Peyer's patch (tissue), 4 donors: Measurements from ENCODE around the gene NOP53. TPM values are rescaled to one million over a fixed set of nuclear protein-coding genes. Genes with fewer than 3 reads are reported as not detected.
"Not testable (repeated sequence)": the region's sequence is repeated elsewhere in the genome, so short reads cannot be mapped to it uniquely, and the experiment has no call there.

Source experiments
- DNase-seq, 3 donors: peaks; one replicate each; pipeline ENCODE4 v3.0.0-alpha.2; 2017 to 2019
- H3K27ac ChIP-seq, 4 donors: fragments of 200-600 bp; sonication (generic); one replicate each; pipeline ENCODE4 v1.5.1; 2016 to 2019
- H3K27me3 ChIP-seq, 2 donors: fragments of 200-600 bp; sonication (generic); one replicate each; pipeline ENCODE4 v1.5.1; 2019
- H3K36me3 ChIP-seq, 3 donors: fragments of 200-600 bp; sonication (generic); one replicate each; pipeline ENCODE4 v1.5.1; 2016 to 2019
- H3K4me1 ChIP-seq, 4 donors: fragments of 200-600 bp; sonication (generic); one replicate each; pipeline ENCODE4 v1.5.1; 2016 to 2019
- H3K4me3 ChIP-seq, 4 donors: fragments of 200-600 bp; sonication (generic); 1 replicate in 3 of 4; 2 replicates in 1 of 4; pipeline ENCODE4 v1.5.1; 2016 to 2019; ENCODE audit warnings: mild to moderate bottlenecking in 1 of 4
- H3K9me3 ChIP-seq, 4 donors: fragments of 200-600 bp; sonication (generic); one replicate each; pipeline ENCODE4 v1.5.1; 2016 to 2019; ENCODE audit warnings: mild to moderate bottlenecking in 1 of 4
- CTCF ChIP-seq, 6 experiments: fragments of 450-650 bp in 4 of 6; fragments of 200-600 bp in 2 of 6; sonication (generic) in 1 of 6; IDR thresholded peaks; one replicate each; pipeline ENCODE4 v1.5.1; 2017 to 2019; ENCODE audit warnings: antibody characterized with exemption in 6 of 6, mild to moderate bottlenecking in 3 of 6, moderate library complexity in 1 of 6
- POLR2A ChIP-seq, 2 donors: fragments of 450-650 bp; IDR thresholded peaks; one replicate each; pipeline ENCODE4 v1.5.1; 2017; ENCODE audit warnings: antibody characterized with exemption in 2 of 2, mild to moderate bottlenecking in 2 of 2, moderate library complexity in 2 of 2
- total RNA-seq, 4 donors: library from RNA; depleted of rRNA; stranded (reverse); fragments of >200 nt; gene quantifications; one replicate each; pipeline ENCODE4 v1.1.0, GENCODE V29; 2016

Gene NOP53
- total RNA-seq, 4 donors from 2014 or later = 86.2 to 179 (median 159) TPM

- Histone ChIP-seq H3K4me1 (no peaks in the 10 kb centered on the region), H3K4me3 (no peak overlapping the region), H3K36me3 (no peaks in the 10 kb centered on the region), H3K27ac (no peak overlapping the region), H3K27me3 (no peaks in the 10 kb centered on the region), H3K9me3 (no peaks in the 10 kb centered on the region)
- DNase-seq = no peak
- TF ChIP-seq CTCF (IDR thresholded peaks at IDR 0.05) (no peak), POLR2A (IDR thresholded peaks at IDR 0.05) (no peak)
These were observed 20.9 kb downstream of the NOP53 start for GRCh38 chr19:47766359-47766620.

- H3K4me3 ChIP-seq = no peak overlapping the region
- no peak for DNase-seq
- no peak for TF ChIP-seq POLR2A (IDR thresholded peaks at IDR 0.05)
- TF ChIP-seq CTCF (IDR thresholded peaks at IDR 0.05) = no peak
- no peaks in the 10 kb centered on the region for H3K27me3 ChIP-seq
- no peaks in the 10 kb centered on the region for H3K4me1 ChIP-seq
- H3K27ac ChIP-seq = no peak overlapping the region
- no peaks in the 10 kb centered on the region for H3K9me3 ChIP-seq
- no peaks in the 10 kb centered on the region for H3K36me3 ChIP-seq
These were observed 21.3 kb downstream of the NOP53 start for GRCh38 chr19:47766670-47767069.

GRCh38 chr19:47767349-47767748 lies 22.0 kb downstream of the NOP53 start:
- Histone ChIP-seq H3K4me3 (no peak overlapping the region), H3K36me3 (no peaks in the 10 kb centered on the region), H3K4me1 (no peaks in the 10 kb centered on the region), H3K9me3 (no peaks in the 10 kb centered on the region), H3K27me3 (no peaks in the 10 kb centered on the region), H3K27ac (no peak overlapping the region)
- TF ChIP-seq CTCF (IDR thresholded peaks at IDR 0.05) (no peak), POLR2A (IDR thresholded peaks at IDR 0.05) (no peak)
- DNase-seq = no peak

GRCh38 chr19:47768604-47769003 lies 23.3 kb downstream of the NOP53 start:
- H3K27me3 ChIP-seq = no peaks in the 10 kb centered on the region
- no peak for DNase-seq
- no peak overlapping the region for H3K4me3 ChIP-seq
- H3K4me1 ChIP-seq = no peaks in the 10 kb centered on the region
- H3K36me3 ChIP-seq = no peaks in the 10 kb centered on the region
- TF ChIP-seq POLR2A (IDR thresholded peaks at IDR 0.05) (no peak), CTCF (IDR thresholded peaks at IDR 0.05) (no peak)
- no peak overlapping the region for H3K27ac ChIP-seq
- no peaks in the 10 kb centered on the region for H3K9me3 ChIP-seq

- TF ChIP-seq POLR2A (IDR thresholded peaks at IDR 0.05) = no peak
- no peak for TF ChIP-seq CTCF (IDR thresholded peaks at IDR 0.05)
- DNase-seq = no peak
- H3K4me1 ChIP-seq = no peaks in the 10 kb centered on the region
- H3K9me3 ChIP-seq = no peaks in the 10 kb centered on the region
- H3K27ac ChIP-seq = no peak overlapping the region
- H3K4me3 ChIP-seq = no peak overlapping the region
- H3K27me3 ChIP-seq = no peaks in the 10 kb centered on the region
- H3K36me3 ChIP-seq = no peaks in the 10 kb centered on the region
These were observed 24.2 kb downstream of the NOP53 start for GRCh38 chr19:47769534-47769933.

- DNase-seq, H3K4me1 ChIP-seq, H3K36me3 ChIP-seq, H3K27me3 ChIP-seq, H3K9me3 ChIP-seq, H3K4me3 ChIP-seq, H3K27ac ChIP-seq: not testable (repeated sequence)
These were observed 25.9 kb downstream of the NOP53 start for GRCh38 chr19:47771291-47771690.
